T47D (cell line): Measurements from ENCODE around the gene SNPH.
A peak's percentile ranks its signal among the peaks of the same experiment; 100 is the strongest.
"Not testable (repeated sequence)": the region's sequence is repeated elsewhere in the genome, so short reads cannot be mapped to it uniquely, and the experiment has no call there.

ENCODE experiments used
- DNase-seq, 2 experiments: peaks; one replicate each; pipeline versions ENCODE4 v3.0.0 to v3.0.0-alpha.2; 2011 to 2012; ENCODE audit warnings: low read depth in 1 of 2, low spot score in 1 of 2
- JUND ChIP-seq: IDR thresholded peaks from 2 replicates; pipeline ENCODE4 v1.6.1; 2012; ENCODE audit warnings: low read depth
- in situ Hi-C: cut with HindIII; loops from 2 replicates; pipeline ENCODE4 v1.10.0; 2016; ENCODE audit warnings: low sequenced_read_pairs, low pct_unique_long_range_greater_than_20kb

The SNPH gene

GRCh38 chr20:1266167-1266973 lies at the start of gene SNPH:
Gene SNPH, plus strand, starts transcription at chr20:1266294. Its CDS starts 29,946 bp downstream, at chr20:1296240.
- DNase-seq: peak in 1 of 2 experiments; percentile 45
- in situ Hi-C loops: no loop called here
- no peak for TF ChIP-seq JUND

- DNase-seq, in situ Hi-C loops: not testable (repeated sequence)
Observed at GRCh38 chr20:1216527-1217427, 49.3 kb upstream of the SNPH start.

- in situ Hi-C loops, DNase-seq: not testable (repeated sequence)
Observed at GRCh38 chr20:1222750-1223149, 43.3 kb upstream of the SNPH start.

- no peak for TF ChIP-seq JUND
- no peak for DNase-seq
- in situ Hi-C loops: no loop called here
Observed at GRCh38 chr20:1224205-1224890, 41.7 kb upstream of the SNPH start.

- in situ Hi-C loops: no loop called here
- DNase-seq: peak in 1 of 2 experiments; percentile 87
- TF ChIP-seq JUND: no peak
Observed at GRCh38 chr20:1225263-1225782, 40.8 kb upstream of the SNPH start.

GRCh38 chr20:1225783-1226654 lies 40.1 kb upstream of the SNPH start, which contains the start of gene RAD21L1:
Gene RAD21L1, plus strand, starts transcription at chr20:1226044. Its CDS starts 2,410 bp downstream, at chr20:1228454.
- in situ Hi-C loops: no loop called here
- TF ChIP-seq JUND: no peak
- DNase-seq: peak; percentile 84 to 85

GRCh38 chr20:1229541-1229940 lies 36.6 kb upstream of the SNPH start:
- no peak for TF ChIP-seq JUND
- in situ Hi-C loops: no loop called here
- no peak for DNase-seq

- no peak for DNase-seq
- in situ Hi-C loops: no loop called here
- no peak for TF ChIP-seq JUND
Observed at GRCh38 chr20:1232286-1233111, 33.6 kb upstream of the SNPH start.

GRCh38 chr20:1240549-1240948 lies 25.5 kb upstream of the SNPH start:
- in situ Hi-C loops: no loop called here
- no peak for TF ChIP-seq JUND
- no peak for DNase-seq

GRCh38 chr20:1241456-1241855 lies 24.6 kb upstream of the SNPH start:
- no peak for DNase-seq
- in situ Hi-C loops: no loop called here
- TF ChIP-seq JUND: no peak

- TF ChIP-seq JUND: no peak
- no peak for DNase-seq
- in situ Hi-C loops: no loop called here
Observed at GRCh38 chr20:1242099-1242498, 24.0 kb upstream of the SNPH start.
